Parathyroid adenoma (tissue), 2 donors: ENCODE results near the gene ESAM.

ENCODE experiments used
- H2AFZ ChIP-seq: fragments of 300-600 bp; sonication (generic); one replicate; pipeline ENCODE4 v1.7.0; 2017; ENCODE audit warnings: antibody characterized with exemption, mild to moderate bottlenecking
- H3K27ac ChIP-seq: fragments of 300-600 bp; sonication (generic); one replicate; pipeline ENCODE4 v1.7.0; 2017
- H3K27me3 ChIP-seq: fragments of 300-600 bp; sonication (generic); one replicate; pipeline ENCODE4 v1.7.0; 2017; ENCODE audit warnings: low read length; ENCODE audit not compliant: control insufficient read depth, insufficient read depth
- H3K36me3 ChIP-seq: fragments of 300-600 bp; sonication (generic); one replicate; pipeline ENCODE4 v1.7.0; 2017; ENCODE audit warnings: low read length; ENCODE audit not compliant: control insufficient read depth, insufficient read depth
- H3K4me1 ChIP-seq: fragments of 300-600 bp; sonication (generic); one replicate; pipeline ENCODE4 v1.7.0; 2017; ENCODE audit warnings: control low read depth
- H3K4me2 ChIP-seq: fragments of 300-600 bp; sonication (generic); one replicate; pipeline ENCODE4 v1.7.0; 2017; ENCODE audit warnings: low read length
- H3K4me3 ChIP-seq: fragments of 300-600 bp; sonication (generic); one replicate; pipeline ENCODE4 v1.7.0; 2017; ENCODE audit warnings: low read depth, low read length
- H3K79me2 ChIP-seq: fragments of 300-600 bp; sonication (generic); one replicate; pipeline ENCODE4 v1.7.0; 2017; ENCODE audit warnings: control low read depth
- H3K9ac ChIP-seq: fragments of 300-600 bp; sonication (generic); one replicate; pipeline ENCODE4 v1.7.0; 2017; ENCODE audit warnings: mild to moderate bottlenecking
- H3K9me3 ChIP-seq: fragments of 300-600 bp; sonication (generic); one replicate; pipeline ENCODE4 v1.7.0; 2017; ENCODE audit warnings: low read length; ENCODE audit not compliant: control insufficient read depth
- CTCF ChIP-seq: fragments of 300-600 bp; sonication (generic); IDR thresholded peaks from one replicate; pipeline ENCODE4 v1.7.0; 2017; ENCODE audit warnings: antibody characterized with exemption, mild to moderate bottlenecking
- donor health status: primary hyperparathyroidism.

The ESAM gene

DNA sequence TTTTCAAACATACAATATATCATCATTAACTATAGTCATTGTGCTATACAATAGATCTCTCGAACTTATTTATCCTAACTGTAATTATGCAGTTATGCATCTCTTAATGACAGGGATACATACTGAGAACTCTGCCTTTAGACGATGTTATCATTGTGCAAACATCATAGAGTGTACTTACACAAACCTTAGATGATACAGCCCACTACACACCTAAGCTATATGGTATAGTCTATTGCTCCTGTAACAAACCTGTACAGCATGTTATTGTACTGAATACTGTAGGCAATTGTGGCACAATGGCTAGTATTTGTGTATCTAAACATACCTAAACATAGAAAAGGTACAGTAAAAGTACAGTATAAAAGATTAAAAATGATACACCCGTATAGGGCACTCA, 49.7 kb downstream of the ESAM start:
- Histone ChIP-seq H3K27ac (no peak overlapping the region), H3K4me2 (no peak overlapping the region), H2AFZ (no peak overlapping the region), H3K9me3 (no peaks in the 10 kb centered on the region), H3K27me3 (no peaks in the 10 kb centered on the region), H3K79me2 (no peaks in the 10 kb centered on the region), H3K36me3 (no peaks in the 10 kb centered on the region), H3K4me3 (no peak overlapping the region), H3K9ac (no peak overlapping the region), H3K4me1 (no peaks in the 10 kb centered on the region)
- TF ChIP-seq CTCF: no peak

DNA sequence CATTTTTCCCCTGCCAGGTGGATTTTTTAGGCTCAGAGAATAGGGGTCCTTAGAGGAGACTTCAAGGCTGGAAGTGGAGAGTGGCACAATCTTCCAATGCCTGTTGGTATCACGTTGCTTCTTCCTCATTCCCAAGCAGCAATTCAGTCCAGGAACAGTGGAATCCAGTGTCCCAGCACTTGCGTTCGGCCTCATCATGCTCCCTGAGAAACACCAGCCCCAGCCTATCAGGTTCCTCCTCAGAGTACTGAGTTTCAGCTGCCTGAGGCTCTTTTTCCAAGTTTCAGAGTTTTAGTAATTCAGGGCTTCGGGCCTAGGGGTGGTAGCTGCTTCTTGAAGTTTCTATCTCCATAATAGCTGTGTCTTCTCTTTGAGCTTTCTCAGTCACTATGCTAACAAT, 54.3 kb downstream of the ESAM start:
- Histone ChIP-seq H3K79me2 (no peaks in the 10 kb centered on the region), H3K4me1 (no peaks in the 10 kb centered on the region), H3K27ac (no peak overlapping the region), H3K36me3 (no peaks in the 10 kb centered on the region), H3K9ac (no peak overlapping the region), H2AFZ (no peak overlapping the region), H3K4me3 (no peak overlapping the region), H3K4me2 (no peak overlapping the region), H3K9me3 (no peaks in the 10 kb centered on the region), H3K27me3 (no peaks in the 10 kb centered on the region)
- TF ChIP-seq CTCF: no peak
